Stomach (tissue), 9 donors: Measurements from ENCODE around the gene CTSA. TPM values are rescaled to one million over a fixed set of nuclear protein-coding genes. Genes with fewer than 3 reads are reported as not detected.
"Not testable (repeated sequence)": the region's sequence is repeated elsewhere in the genome, so short reads cannot be mapped to it uniquely, and the experiment has no call there.

Source experiments
- DNase-seq, 2 donors: peaks; one replicate each; pipeline versions ENCODE4 v3.0.0 to v3.0.0-alpha.2; 2013 to 2019
- H3K27ac ChIP-seq, 5 donors: fragments of 200-600 bp in 4 of 5; sonication (generic) in 4 of 5; one replicate each; pipeline ENCODE4 v1.5.1; 2013 to 2019; ENCODE audit warnings: mild to moderate bottlenecking in 1 of 5, moderate library complexity in 1 of 5
- H3K27me3 ChIP-seq, 3 donors: fragments of 200-600 bp; sonication (generic); one replicate each; pipeline ENCODE4 v1.5.1; 2017 to 2019; ENCODE audit warnings: mixed run types in 1 of 3
- H3K36me3 ChIP-seq, 4 donors: fragments of 200-600 bp; sonication (generic); 1 replicate in 3 of 4; 2 replicates in 1 of 4; pipeline ENCODE4 v1.5.1; 2016 to 2019
- H3K4me1 ChIP-seq, 4 donors: fragments of 200-600 bp; sonication (generic); one replicate each; pipeline ENCODE4 v1.5.1; 2016 to 2019
- H3K4me3 ChIP-seq, 4 donors: fragments of 200-600 bp; sonication (generic) in 3 of 4; one replicate each; pipeline ENCODE4 v1.5.1; 2016 to 2019; ENCODE audit warnings: mild to moderate bottlenecking in 1 of 4
- H3K9me3 ChIP-seq, 4 donors: fragments of 200-600 bp; sonication (generic); one replicate each; pipeline ENCODE4 v1.5.1; 2016 to 2019
- CTCF ChIP-seq, 7 experiments: fragments of 450-650 bp in 4 of 7; fragments of 200-600 bp in 3 of 7; sonication (generic) in 3 of 7; IDR thresholded peaks; one replicate each; pipeline ENCODE4 v1.5.1; 2016 to 2019; ENCODE audit warnings: antibody characterized with exemption in 7 of 7, control low read depth in 2 of 7, mild to moderate bottlenecking in 1 of 7
- EP300 ChIP-seq: sonication (generic); formaldehyde crosslinking; IDR thresholded peaks from one replicate; pipeline ENCODE4 v1.6.1; 2017; ENCODE audit warnings: antibody characterized with exemption
- POLR2A ChIP-seq, 4 donors: fragments of 450-650 bp; IDR thresholded peaks; one replicate each; pipeline ENCODE4 v1.6.1; 2016; ENCODE audit warnings: antibody characterized with exemption in 4 of 4, control low read depth in 2 of 4, mild to moderate bottlenecking in 1 of 4, moderate library complexity in 1 of 4
- POLR2AphosphoS5 ChIP-seq, 3 donors: sonication (generic); formaldehyde crosslinking; IDR thresholded peaks; one replicate each; pipeline ENCODE4 v1.6.1; 2016; ENCODE audit warnings: antibody characterized with exemption in 3 of 3
- WGBS, 5 donors: extraction: QIAGEN DNeasy Blood & Tissue Kit in 3 of 5; methylation state at CpG; one replicate each; pipeline versions ENCODE4 v1.1.5 to v1.1.7; 2013 to 2018; 5-methylcytosine and 5-hydroxymethylcytosine counted together
- intact Hi-C: fragments of 100-400 bp; cut with DNase I; formaldehyde crosslinking; loops from one replicate; pipeline ENCODE4 v1.15.1; 2023; ENCODE audit warnings: low total_unique reads
- polyA plus RNA-seq, 3 donors: library from polyadenylated mRNA; stranded (reverse); fragments of 200-250 nt; gene quantifications; one replicate each; pipeline ENCODE4 v1.2.3, GENCODE V29; 2013
- total RNA-seq, 5 donors: library from RNA; depleted of rRNA; stranded (reverse); fragments of >200 nt; gene quantifications; one replicate each; pipeline versions ENCODE4 v1.1.0 to v1.2.3, GENCODE V29; 2014 to 2016
- donor health status: healthy with polysubstance abuse.
- donor health status: Bipolar disorder and iron deficiency.
- donor health status: healthy.

Gene CTSA
- total and polyA plus RNA-seq, 8 donors: 29.9 to 292 (median 68.7) TPM

GRCh38 chr20:45899046-45899835, 8.1 kb downstream of the CTSA start:
- WGBS, 5 donors: 83 to 89% (median 88%) methylated on average over 12 to 13 of the region's 13 CpGs
- Histone ChIP-seq H3K27ac (no peak overlapping the region), H3K4me1 (no peaks in the 10 kb centered on the region), H3K9me3 (no peaks in the 10 kb centered on the region), H3K36me3 (peaks cover 31 to 92% (median 87%) of the 10 kb centered on the region in 4 donors), H3K27me3 (no peaks in the 10 kb centered on the region), H3K4me3 (no peak overlapping the region)
- TF ChIP-seq POLR2A (IDR thresholded peaks at IDR 0.05) (no peak), CTCF (IDR thresholded peaks at IDR 0.05) (no peak), POLR2AphosphoS5 (IDR thresholded peaks at IDR 0.05) (no peak), EP300 (no peak)
- intact Hi-C loops: no loop called here
- DNase-seq: no peak

GRCh38 chr20:45901332-45901731, 10.2 kb downstream of the CTSA start:
- H3K4me1 ChIP-seq, H3K27me3 ChIP-seq, H3K27ac ChIP-seq, H3K4me3 ChIP-seq, DNase-seq, H3K9me3 ChIP-seq, intact Hi-C loops: not testable (repeated sequence)
- 86 to 96% (median 90%) methylated on average over 6 of the region's 6 CpGs for WGBS, 5 donors
- H3K36me3 ChIP-seq: peaks cover 11 to 92% (median 85%) of the 10 kb centered on the region in 4 donors

GRCh38 chr20:45902199-45902701, 11.1 kb downstream of the CTSA start:
- Histone ChIP-seq H3K4me3 (no peak overlapping the region), H3K4me1 (no peaks in the 10 kb centered on the region), H3K9me3 (no peaks in the 10 kb centered on the region), H3K36me3 (peaks cover 3 to 90% (median 81%) of the 10 kb centered on the region in 4 donors), H3K27ac (no peak overlapping the region), H3K27me3 (no peaks in the 10 kb centered on the region)
- no peak for TF ChIP-seq POLR2AphosphoS5 (IDR thresholded peaks at IDR 0.05)
- no peak for TF ChIP-seq CTCF (IDR thresholded peaks at IDR 0.05)
- no peak for TF ChIP-seq EP300
- no peak for TF ChIP-seq POLR2A (IDR thresholded peaks at IDR 0.05)
- intact Hi-C loops: no loop called here
- WGBS, 5 donors: 89 to 97% (median 93%) methylated on average over 11 to 14 of the region's 14 CpGs
- DNase-seq: no peak

- TF ChIP-seq POLR2AphosphoS5 (IDR thresholded peaks at IDR 0.05): no peak
- TF ChIP-seq CTCF (IDR thresholded peaks at IDR 0.05): no peak
- no peak for TF ChIP-seq EP300
- TF ChIP-seq POLR2A (IDR thresholded peaks at IDR 0.05): no peak
- Histone ChIP-seq H3K27me3 (no peaks in the 10 kb centered on the region), H3K4me1 (peaks cover 0 to 2% (median 1%) of the 10 kb centered on the region in 4 donors), H3K4me3 (no peak overlapping the region), H3K9me3 (no peaks in the 10 kb centered on the region), H3K27ac (no peak overlapping the region), H3K36me3 (peaks cover 3 to 71% (median 61%) of the 10 kb centered on the region in 4 donors)
- intact Hi-C loops: no loop called here
- no peak for DNase-seq
- 77 to 81% (median 79%) methylated on average over 14 to 16 of the region's 16 CpGs for WGBS, 5 donors
Observed at GRCh38 chr20:45904583-45905504, 13.7 kb downstream of the CTSA start.
